HG02759 (cell line): Measurements from ENCODE around the gene WDR36.
"Not testable (repeated sequence)": the region's sequence is repeated elsewhere in the genome, so short reads cannot be mapped to it uniquely, and the experiment has no call there.

Experiments
- ATAC-seq: cut with Tn5 transposase; IDR thresholded peaks from one replicate; pipeline ENCODE4 v1.9.1; 2021; ENCODE audit warnings: mild to moderate bottlenecking, moderate library complexity; ENCODE audit not compliant: unreplicated experiment

The WDR36 gene

DNA sequence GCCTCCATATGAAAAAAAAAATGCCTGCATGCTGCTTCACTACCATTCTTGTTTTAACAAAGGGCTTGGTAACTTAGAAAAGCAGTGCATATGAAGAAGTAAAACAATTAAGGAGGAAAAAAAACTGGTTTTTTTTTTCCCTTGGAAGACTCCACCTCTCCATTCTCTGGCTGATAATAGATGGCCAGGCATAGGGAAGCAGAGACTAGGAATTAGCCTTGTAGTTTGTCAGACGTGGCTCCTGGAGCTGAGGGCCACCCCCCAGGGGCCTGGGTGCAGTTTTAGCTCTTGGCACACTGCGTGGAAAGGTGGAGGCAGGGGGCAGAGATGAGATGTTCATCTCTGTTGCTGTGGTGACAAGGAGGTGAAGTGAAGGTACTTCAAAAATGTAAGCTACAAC is 42.7 kb downstream of the WDR36 start:
- no peak for ATAC-seq

DNA sequence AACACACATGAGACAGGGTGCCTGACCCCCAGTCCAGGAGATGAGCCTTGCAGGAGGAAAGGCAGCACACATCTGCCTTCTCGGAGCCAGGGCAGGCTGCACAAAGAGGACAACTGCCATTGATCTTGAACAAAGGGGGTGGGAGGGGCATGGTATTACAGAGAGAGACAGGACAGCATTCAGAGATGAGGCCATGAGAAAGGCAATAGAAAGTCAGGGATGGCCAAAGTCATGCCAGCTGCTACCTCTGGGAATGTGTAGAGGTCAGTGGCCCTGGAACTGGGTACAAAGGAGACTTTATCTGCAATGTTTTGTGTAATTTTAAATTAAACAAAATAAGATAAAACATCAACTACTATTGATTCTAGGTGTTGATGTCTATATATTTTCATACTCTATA is 43.2 kb downstream of the WDR36 start:
- ATAC-seq = no peak

DNA sequence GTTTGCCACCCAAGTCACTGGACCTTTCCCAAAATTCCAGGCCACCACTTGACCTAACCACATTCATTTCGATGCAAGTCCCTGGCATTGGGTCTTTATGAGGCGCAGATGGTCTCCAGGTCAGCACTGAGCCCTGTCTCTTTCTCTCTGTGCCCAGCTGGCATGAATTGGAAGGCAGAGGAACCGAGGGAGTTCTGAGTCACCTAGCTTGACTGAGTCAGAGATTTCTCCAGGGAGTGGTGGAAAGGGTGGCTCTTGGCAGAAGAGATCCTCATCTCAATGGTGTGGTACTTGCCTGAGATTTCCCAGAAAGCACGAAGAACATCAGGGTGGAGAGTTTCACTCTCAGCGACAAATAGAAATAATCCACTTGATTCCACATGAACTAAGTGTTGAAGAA is 43.8 kb downstream of the WDR36 start:
- ATAC-seq = no peak

DNA sequence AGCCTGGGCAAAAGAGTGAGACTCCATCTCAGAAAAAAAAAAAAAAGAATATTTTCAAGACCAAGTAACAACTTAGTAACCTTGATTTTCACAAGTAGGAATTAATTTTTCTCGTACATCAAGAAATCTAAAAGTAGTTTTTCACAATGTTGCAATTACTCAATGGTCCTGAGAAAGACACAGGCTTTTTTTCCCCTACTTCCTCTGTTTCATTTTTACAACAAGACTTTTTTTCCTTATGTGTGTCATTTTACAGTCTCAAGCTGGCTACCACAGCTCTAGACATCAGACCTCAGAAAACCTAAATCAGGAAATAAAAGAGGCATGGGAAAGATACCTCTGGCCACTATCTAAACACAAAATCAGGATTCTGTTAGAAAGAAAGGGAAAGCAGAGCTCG is 45.9 kb downstream of the WDR36 start:
- no peak for ATAC-seq

DNA sequence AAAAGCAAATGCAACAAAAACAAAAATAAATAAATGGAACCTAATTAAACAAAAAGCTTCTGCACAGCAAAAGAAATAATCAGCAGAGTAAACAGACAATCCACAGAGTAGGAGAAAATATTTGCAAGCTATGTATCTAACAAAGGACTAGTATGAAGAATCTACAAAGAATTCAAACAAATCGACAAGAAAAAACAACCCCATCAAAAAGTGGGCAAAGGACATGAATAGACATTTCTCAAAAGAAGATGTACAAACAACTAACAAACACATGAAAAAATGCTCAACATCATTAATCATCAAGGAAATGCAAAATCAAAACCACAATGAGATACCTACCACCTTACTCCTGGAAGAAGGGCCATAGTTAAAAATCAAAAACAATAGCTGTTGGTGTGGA is 49.3 kb downstream of the WDR36 start:
- ATAC-seq = not testable (repeated sequence)

DNA sequence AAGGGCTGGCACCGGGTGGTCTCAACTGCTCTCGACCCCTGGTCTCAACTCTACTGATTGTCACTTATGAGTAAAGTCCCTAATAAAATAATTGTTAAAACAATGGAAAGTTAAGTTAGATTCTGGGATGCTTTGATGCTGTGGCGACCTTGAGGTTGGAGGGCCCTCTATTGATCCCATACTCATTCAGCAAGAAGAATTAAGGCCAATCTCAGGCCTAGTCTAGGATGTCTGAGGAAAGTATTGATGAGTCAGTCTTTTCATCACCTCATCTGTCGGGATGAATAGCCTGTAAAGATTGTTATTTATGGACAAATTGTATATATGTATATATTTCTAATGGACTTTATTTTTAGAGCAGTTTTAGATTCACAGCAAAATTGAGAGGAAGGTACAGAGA is 50.8 kb downstream of the WDR36 start:
- no peak for ATAC-seq

- ATAC-seq = peak; percentile 15
Measured at GRCh38 chr5:111143910-111144309, 51.8 kb downstream of the WDR36 start.

- ATAC-seq = peak; percentile 90
Measured at GRCh38 chr5:111144352-111144930, 52.3 kb downstream of the WDR36 start.

GRCh38 chr5:111146053-111146452 is 53.9 kb downstream of the WDR36 start:
- no peak for ATAC-seq

GRCh38 chr5:111147502-111147901 is 55.4 kb downstream of the WDR36 start:
- ATAC-seq = no peak

- no peak for ATAC-seq
Measured at GRCh38 chr5:111151998-111152397, 59.9 kb downstream of the WDR36 start.

GRCh38 chr5:111153483-111153882 is 61.3 kb downstream of the WDR36 start:
- no peak for ATAC-seq

GRCh38 chr5:111153945-111154344 is 61.8 kb downstream of the WDR36 start:
- no peak for ATAC-seq

DNA sequence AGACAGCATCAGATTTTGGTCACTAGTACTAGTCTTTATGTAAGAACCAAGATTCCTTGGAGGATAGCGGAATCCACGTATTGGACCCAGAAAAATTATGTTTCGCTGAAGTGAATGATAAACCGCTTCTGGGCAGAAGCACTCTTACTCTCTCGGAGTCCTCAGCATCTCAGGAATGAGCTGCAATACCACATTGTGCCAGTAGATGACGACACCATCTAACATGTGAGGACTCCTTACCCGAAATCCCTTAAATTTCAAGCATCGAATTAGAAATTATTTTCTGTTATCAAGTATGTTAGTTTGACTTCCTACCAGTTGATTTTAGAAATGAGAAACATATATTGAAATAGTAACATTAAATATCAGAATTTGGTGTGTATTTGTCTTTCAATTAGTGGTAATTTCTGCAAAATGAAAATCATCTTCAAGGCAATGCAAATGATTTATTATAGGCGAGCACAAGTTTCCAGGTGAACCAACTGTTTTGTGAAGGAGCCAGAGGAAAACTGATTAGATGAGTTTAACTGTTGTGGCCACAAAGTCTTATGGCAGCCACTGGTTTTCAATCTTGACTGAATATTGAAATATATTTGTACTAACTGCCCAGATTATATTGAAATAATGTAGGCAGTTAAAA is 66.1 kb downstream of the WDR36 start:
- peak; percentile 86 for ATAC-seq

DNA sequence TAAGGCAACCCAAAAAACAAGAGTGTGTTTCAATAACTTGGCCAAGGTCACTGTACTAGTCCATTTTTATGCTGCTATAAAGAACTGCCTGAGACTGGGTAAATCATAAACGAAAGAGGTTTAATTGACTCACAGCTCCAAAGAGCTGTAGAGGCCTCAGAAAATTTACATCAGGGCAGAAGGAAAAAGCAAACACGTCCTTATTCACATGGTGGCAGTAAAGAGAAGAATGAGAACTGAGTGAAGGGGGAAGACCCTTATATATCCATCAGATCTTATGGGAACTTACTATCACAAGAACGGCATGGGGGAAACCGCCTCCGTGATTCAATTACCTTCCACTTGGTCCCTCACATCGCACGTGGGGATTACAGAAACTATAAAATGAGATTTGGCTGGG is 67.7 kb downstream of the WDR36 start:
- no peak for ATAC-seq

- no peak for ATAC-seq
Measured at GRCh38 chr5:111163000-111163399, 70.9 kb downstream of the WDR36 start.

- ATAC-seq = no peak
Measured at GRCh38 chr5:111165058-111165457, 72.9 kb downstream of the WDR36 start.

DNA sequence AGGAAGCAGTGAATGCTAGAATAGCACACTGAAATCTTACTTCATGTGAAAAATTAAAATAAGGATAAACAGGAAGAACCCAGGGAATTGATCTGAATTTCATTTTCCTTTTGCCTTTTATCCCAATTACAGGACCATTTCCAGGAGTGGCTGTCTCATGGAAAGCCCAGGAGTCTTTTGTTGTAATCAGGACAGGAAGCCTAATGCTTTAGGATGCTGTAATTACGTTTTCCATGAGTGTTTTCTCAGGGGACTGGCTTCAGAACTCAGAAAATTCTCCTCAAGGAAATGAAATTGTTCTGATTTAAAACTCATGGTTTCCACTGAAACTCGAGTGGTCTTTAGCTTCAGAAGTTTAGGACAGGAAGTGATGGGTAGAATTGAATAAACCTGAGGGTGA is 75.4 kb downstream of the WDR36 start:
- ATAC-seq = no peak

GRCh38 chr5:111168608-111169007 is 76.5 kb downstream of the WDR36 start:
- ATAC-seq = no peak

DNA sequence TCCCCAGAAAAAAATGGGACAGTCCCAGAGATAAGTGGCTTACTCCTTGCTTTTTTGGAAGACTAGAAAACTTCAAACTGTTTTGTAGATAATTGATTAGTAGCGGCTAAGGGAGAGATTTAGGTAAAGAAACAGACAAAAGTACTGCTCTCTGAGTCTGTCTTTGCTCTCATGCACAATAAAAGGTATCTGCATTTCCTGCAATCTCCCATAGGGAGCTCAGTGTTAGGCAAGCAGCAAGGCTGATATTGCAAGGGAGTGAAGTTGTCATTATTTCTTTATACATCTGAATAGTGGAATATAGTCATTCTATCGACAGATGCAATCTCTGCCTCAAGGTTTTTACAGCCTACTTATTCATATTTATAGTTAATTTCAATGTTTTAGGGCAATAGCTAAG is 77.1 kb downstream of the WDR36 start:
- ATAC-seq = no peak

GRCh38 chr5:111170279-111170678 is 78.1 kb downstream of the WDR36 start:
- no peak for ATAC-seq

- ATAC-seq = no peak
Measured at GRCh38 chr5:111172504-111172903, 80.4 kb downstream of the WDR36 start.

DNA sequence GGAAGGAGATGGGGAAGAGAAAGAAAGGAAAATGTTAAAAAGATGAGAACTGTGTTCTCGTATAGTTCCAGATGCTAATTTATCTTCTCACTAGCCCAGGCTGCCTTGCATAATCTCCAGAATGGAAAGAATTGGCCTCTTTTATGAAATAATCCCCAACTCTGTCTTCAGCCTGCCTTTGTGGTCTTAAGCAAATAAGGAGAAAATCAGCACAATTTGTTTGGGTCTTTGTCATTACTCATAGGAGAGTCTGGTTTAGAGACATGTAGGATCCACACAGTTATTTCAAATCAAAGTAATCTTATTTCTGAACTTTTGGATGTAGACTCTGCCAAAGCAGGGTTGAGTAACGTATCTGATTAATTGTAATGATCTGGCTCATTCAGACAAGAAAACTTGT is 81.3 kb downstream of the WDR36 start:
- ATAC-seq = no peak
